OCI-LY3 (cell line): Measurements from ENCODE around the gene NFX1.
A peak's percentile ranks its signal among the peaks of the same experiment; 100 is the strongest.

Experiments used
- H2AFZ ChIP-seq: fragments of 200-600, 300-600 bp; shearing (Covaris generic); 2 replicates; pipeline ENCODE4 v1.6.0; 2014; ENCODE audit warnings: antibody characterized with exemption, low read depth, low read length
- H3K27ac ChIP-seq: fragments of 200-600, 300-600 bp; sonication (generic); 2 replicates; pipeline ENCODE4 v1.5.1; 2014; ENCODE audit warnings: mild to moderate bottlenecking, low read length, moderate library complexity, mixed read lengths
- H3K27me3 ChIP-seq: fragments of 200-600, 300-600 bp; sonication (generic); 2 replicates; pipeline ENCODE4 v1.6.1; 2014; ENCODE audit warnings: low read depth, low read length, mixed read lengths
- H3K36me3 ChIP-seq: fragments of 200-600, 300-600 bp; sonication (generic); replicated peaks from 2 replicates; pipeline ENCODE3; 2014; ENCODE audit warnings: low read depth, low read length, mixed read lengths
- H3K4me1 ChIP-seq: fragments of 300-600, 200-600 bp; sonication (generic); 2 replicates; pipeline ENCODE4 v1.6.1; 2014; ENCODE audit warnings: low read length, mixed read lengths
- H3K4me2 ChIP-seq: fragments of 200-600, 300-600 bp; sonication (generic); 2 replicates; pipeline ENCODE4 v1.6.1; 2014; ENCODE audit warnings: low read length, mixed read lengths
- H3K4me3 ChIP-seq: fragments of 300-600, 200-600 bp; sonication (generic); 2 replicates; pipeline ENCODE4 v1.5.1; 2014; ENCODE audit warnings: antibody characterized with exemption, mild to moderate bottlenecking, low read length, moderate library complexity
- H3K79me2 ChIP-seq: fragments of 300-600, 200-600 bp; shearing (Covaris generic); 2 replicates; pipeline ENCODE4 v1.6.1; 2014; ENCODE audit warnings: mild to moderate bottlenecking, low read length, mixed read lengths
- H3K9ac ChIP-seq: fragments of 300-600, 200-600 bp; shearing (Covaris generic); 2 replicates; pipeline ENCODE4 v1.6.0; 2014; ENCODE audit warnings: mild to moderate bottlenecking, low read length, moderate library complexity
- H3K9me3 ChIP-seq: fragments of 200-600, 300-600 bp; shearing (Covaris generic); 2 replicates; pipeline ENCODE4 v1.6.1; 2014; ENCODE audit warnings: low read length, mixed read lengths; ENCODE audit not compliant: insufficient read depth
- H4K20me1 ChIP-seq: fragments of 200-600, 300-600 bp; sonication (generic); 2 replicates; pipeline ENCODE4 v1.6.1; 2016; ENCODE audit warnings: low read length, mixed read lengths; ENCODE audit not compliant: insufficient read depth
- CTCF ChIP-seq: fragments of 200-600, 300-600 bp; sonication (generic); IDR thresholded peaks from 2 replicates; pipeline ENCODE4 v1.5.1; 2014; ENCODE audit warnings: antibody characterized with exemption, low read length, low read depth
- EZH2phosphoT487 ChIP-seq: fragments of 200-600 bp; shearing (Covaris generic); IDR thresholded peaks from 2 replicates; pipeline ENCODE4 v1.6.1; 2018; ENCODE audit warnings: antibody characterized with exemption, mixed run types, low read depth

Gene NFX1

GRCh38 chr9:33415501-33416038, 125.3 kb downstream of the NFX1 start:
- Histone ChIP-seq H3K4me2 (peak overlapping the region; percentile 64), H3K79me2 (no peaks in the 10 kb centered on the region), H3K9ac (no peak overlapping the region), H3K36me3 (no peaks in the 10 kb centered on the region), H3K27me3 (peaks cover 11% of the 10 kb centered on the region), H3K27ac (no peak overlapping the region), H3K4me1 (peaks cover 12% of the 10 kb centered on the region), H3K9me3 (no peaks in the 10 kb centered on the region), H3K4me3 (peak overlapping the region; percentile 34), H4K20me1 (no peaks in the 10 kb centered on the region), H2AFZ (peak overlapping the region; percentile 66)
- TF ChIP-seq EZH2phosphoT487, result no peak
- peak; percentile 90 for TF ChIP-seq CTCF

GRCh38 chr9:33416996-33417395, 126.7 kb downstream of the NFX1 start:
- TF ChIP-seq EZH2phosphoT487 (no peak), CTCF (no peak)
- no peaks in the 10 kb centered on the region for H3K79me2 ChIP-seq
- no peak overlapping the region for H3K9ac ChIP-seq
- H3K4me3 ChIP-seq, result no peak overlapping the region
- no peak overlapping the region for H2AFZ ChIP-seq
- H3K27ac ChIP-seq, result no peak overlapping the region
- no peaks in the 10 kb centered on the region for H4K20me1 ChIP-seq
- H3K36me3 ChIP-seq, result no peaks in the 10 kb centered on the region
- H3K9me3 ChIP-seq, result no peaks in the 10 kb centered on the region
- H3K4me1 ChIP-seq, result peaks cover 12% of the 10 kb centered on the region
- H3K27me3 ChIP-seq, result peaks cover 12% of the 10 kb centered on the region
- H3K4me2 ChIP-seq, result no peak overlapping the region

GRCh38 chr9:33418090-33418489, 127.8 kb downstream of the NFX1 start:
- no peak overlapping the region for H2AFZ ChIP-seq
- peaks cover 12% of the 10 kb centered on the region for H3K4me1 ChIP-seq
- H4K20me1 ChIP-seq, result no peaks in the 10 kb centered on the region
- H3K27ac ChIP-seq, result no peak overlapping the region
- no peak overlapping the region for H3K9ac ChIP-seq
- no peak overlapping the region for H3K4me3 ChIP-seq
- H3K79me2 ChIP-seq, result no peaks in the 10 kb centered on the region
- H3K27me3 ChIP-seq, result peaks cover 12% of the 10 kb centered on the region
- no peaks in the 10 kb centered on the region for H3K9me3 ChIP-seq
- no peaks in the 10 kb centered on the region for H3K36me3 ChIP-seq
- TF ChIP-seq EZH2phosphoT487, result no peak
- H3K4me2 ChIP-seq, result no peak overlapping the region

GRCh38 chr9:33419708-33420303, 129.5 kb downstream of the NFX1 start:
- Histone ChIP-seq H4K20me1 (no peaks in the 10 kb centered on the region), H3K9ac (no peak overlapping the region), H3K4me3 (no peak overlapping the region), H3K27me3 (peaks cover 12% of the 10 kb centered on the region), H3K27ac (no peak overlapping the region), H3K4me1 (peaks cover 12% of the 10 kb centered on the region), H3K4me2 (no peak overlapping the region), H3K36me3 (no peaks in the 10 kb centered on the region), H3K9me3 (no peaks in the 10 kb centered on the region), H3K79me2 (no peaks in the 10 kb centered on the region), H2AFZ (0 out of 2 replicates have a peak overlapping the region, but pooled peaks have one; percentile 23)
- TF ChIP-seq CTCF (no peak), EZH2phosphoT487 (no peak)
